GM12892 (cell line): ENCODE data around the gene MT1X.

ENCODE experiments used
- POLR2AphosphoS5 ChIP-seq: IDR thresholded peaks from 2 replicates; pipeline ENCODE4 v1.6.1; 2011; ENCODE audit warnings: low read depth, low read length, control low read depth
- TAF1 ChIP-seq: IDR thresholded peaks from 2 replicates; pipeline ENCODE4 v1.6.1; 2011; ENCODE audit warnings: low read depth, mild to moderate bottlenecking, control low read depth, low read length, borderline replicate concordance

DNA sequence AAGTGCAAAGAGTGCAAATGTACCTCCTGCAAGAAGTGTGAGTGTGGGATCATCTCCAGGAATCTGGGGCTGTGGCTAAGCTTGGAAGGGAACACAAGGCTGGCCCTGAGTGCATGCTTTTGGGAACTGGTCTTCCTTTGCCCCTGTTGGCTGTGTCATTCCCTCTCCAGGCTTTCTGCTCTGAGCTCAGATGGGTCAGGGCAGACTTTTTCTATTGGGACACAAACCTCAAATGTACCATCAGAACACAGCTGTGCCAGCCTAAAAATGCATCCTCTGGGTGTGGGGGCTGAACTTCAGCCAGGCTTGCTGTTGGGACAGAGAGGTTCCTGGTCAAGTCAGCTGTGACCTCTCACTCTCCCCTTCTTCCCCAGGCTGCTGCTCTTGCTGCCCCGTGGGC is 29.7 kb upstream of the MT1X start:
- TF ChIP-seq TAF1: no peak
- no peak for TF ChIP-seq POLR2AphosphoS5
